ENCODE measurements around the gene UBE2S.
A peak's percentile ranks its signal among the peaks of the same experiment; 100 is the strongest.

The UBE2S gene

DNA sequence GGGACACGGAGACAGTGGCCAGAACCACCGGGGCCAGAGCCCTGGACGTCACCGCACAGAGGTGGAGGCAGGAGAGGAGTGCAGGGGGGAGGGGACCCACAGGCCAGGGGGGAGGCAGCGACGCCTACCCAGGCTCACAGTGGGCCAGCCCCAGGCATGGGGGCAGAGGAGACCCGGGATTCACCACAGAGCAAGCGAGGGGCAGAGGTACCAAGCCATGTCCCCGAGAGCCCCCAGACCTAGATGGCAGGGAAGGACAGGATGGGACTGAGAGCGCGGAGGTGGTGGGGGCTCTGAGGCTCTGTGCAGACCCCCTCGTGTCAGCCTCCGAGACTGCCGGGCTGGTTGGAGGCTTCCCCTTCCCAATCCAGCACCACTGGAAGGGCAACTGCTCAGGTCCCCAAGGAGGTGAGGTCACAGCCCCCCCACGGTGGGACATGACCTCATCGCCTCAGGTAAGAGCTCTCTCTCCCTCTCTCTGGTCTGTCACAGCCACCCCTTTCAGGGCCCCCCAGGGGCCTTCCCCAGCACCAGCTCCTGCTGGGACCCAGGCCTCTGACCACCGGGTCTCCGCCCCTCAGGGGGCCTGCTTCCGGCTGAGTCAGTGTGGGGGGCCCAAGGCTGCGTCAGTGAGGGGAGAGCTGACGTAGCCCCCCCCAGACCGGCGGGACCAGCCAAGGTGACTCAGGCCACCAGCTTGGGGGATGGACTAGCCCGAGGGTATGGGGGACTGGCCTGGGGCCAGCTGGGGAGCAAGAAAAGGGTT is 35.1 kb downstream of the UBE2S start:
- peak; percentile 61 for DNase-seq (ENCODE audit: low read depth)
- TF ChIP-seq, protein P1, sequence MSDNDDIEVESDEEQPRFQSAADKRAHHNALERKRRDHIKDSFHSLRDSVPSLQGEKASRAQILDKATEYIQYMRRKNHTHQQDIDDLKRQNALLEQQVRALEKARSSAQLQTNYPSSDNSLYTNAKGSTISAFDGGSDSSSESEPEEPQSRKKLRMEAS (IDR thresholded peaks at IDR 0.05; ENCODE audit: low read depth, low read length): no peak
- TF ChIP-seq POLR2A (IDR thresholded peaks at IDR 0.05; ENCODE audit: extremely low read depth, insufficient read length): no peak
- no peak for TF ChIP-seq MYC (IDR thresholded peaks at IDR 0.05; ENCODE audit: low read depth, low read length)
- TF ChIP-seq, protein P2, sequence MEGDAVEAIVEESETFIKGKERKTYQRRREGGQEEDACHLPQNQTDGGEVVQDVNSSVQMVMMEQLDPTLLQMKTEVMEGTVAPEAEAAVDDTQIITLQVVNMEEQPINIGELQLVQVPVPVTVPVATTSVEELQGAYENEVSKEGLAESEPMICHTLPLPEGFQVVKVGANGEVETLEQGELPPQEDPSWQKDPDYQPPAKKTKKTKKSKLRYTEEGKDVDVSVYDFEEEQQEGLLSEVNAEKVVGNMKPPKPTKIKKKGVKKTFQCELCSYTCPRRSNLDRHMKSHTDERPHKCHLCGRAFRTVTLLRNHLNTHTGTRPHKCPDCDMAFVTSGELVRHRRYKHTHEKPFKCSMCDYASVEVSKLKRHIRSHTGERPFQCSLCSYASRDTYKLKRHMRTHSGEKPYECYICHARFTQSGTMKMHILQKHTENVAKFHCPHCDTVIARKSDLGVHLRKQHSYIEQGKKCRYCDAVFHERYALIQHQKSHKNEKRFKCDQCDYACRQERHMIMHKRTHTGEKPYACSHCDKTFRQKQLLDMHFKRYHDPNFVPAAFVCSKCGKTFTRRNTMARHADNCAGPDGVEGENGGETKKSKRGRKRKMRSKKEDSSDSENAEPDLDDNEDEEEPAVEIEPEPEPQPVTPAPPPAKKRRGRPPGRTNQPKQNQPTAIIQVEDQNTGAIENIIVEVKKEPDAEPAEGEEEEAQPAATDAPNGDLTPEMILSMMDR (IDR thresholded peaks at IDR 0.05; ENCODE audit: low read depth, low read length): no peak

DNA sequence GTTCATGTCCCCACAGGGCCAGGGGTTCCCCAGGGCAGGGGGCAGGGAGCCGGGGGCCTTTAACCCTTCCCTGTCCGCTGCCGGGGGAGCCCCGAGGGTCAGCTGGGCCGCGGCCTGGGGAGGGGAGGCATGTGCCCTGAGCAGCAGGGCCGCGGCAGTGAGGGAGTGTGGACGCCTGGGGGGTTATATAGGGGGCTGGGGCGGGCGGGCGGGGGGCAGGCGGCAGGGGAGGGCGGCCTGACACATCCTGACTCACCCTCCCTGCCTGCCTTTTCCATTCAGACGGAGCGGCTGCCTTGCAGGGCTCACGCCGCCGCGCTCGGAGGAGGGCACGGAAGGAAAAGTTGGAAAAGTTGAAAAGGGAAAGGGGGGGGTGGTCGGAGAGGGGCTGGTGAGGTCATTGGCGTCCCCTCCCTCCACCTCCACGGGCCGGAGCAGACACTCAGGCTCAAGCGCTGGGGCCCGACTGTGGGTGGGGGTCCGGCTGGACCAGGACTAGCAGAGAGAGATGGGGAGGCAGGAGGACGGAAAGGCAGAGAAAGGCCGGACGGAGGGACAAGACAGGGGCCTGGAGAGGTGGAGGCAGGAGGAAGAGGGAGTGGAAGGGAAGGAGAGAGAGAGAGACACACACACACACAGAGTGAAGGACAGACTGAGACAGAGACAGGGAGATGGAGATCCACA is 37.1 kb downstream of the UBE2S start, which contains the start of gene IL11:
Gene IL11 (minus strand): TSS at position 159 of the 684 bp plus-strand sequence. CDS start 153 bp downstream, at position 6.
- TF ChIP-seq MYC (IDR thresholded peaks at IDR 0.05; ENCODE audit: low read depth, low read length) (no peak), POLR2A (IDR thresholded peaks at IDR 0.05; ENCODE audit: extremely low read depth, insufficient read length) (no peak)
- TF ChIP-seq, protein P2 (IDR thresholded peaks at IDR 0.05; ENCODE audit: low read depth, low read length): no peak
- TF ChIP-seq, protein P1 (IDR thresholded peaks at IDR 0.05; ENCODE audit: low read depth, low read length): no peak
- DNase-seq (ENCODE audit: low read depth): no peak
- no peak within 1 kb of the TSS for H3K4me3 ChIP-seq (ENCODE audit: low read depth, low read length)

More for the DNA sequence above, 35.1 kb downstream of the UBE2S start:
- H3K4me3 ChIP-seq (ENCODE audit: low read depth, low read length): no peak overlapping the region

DNA sequence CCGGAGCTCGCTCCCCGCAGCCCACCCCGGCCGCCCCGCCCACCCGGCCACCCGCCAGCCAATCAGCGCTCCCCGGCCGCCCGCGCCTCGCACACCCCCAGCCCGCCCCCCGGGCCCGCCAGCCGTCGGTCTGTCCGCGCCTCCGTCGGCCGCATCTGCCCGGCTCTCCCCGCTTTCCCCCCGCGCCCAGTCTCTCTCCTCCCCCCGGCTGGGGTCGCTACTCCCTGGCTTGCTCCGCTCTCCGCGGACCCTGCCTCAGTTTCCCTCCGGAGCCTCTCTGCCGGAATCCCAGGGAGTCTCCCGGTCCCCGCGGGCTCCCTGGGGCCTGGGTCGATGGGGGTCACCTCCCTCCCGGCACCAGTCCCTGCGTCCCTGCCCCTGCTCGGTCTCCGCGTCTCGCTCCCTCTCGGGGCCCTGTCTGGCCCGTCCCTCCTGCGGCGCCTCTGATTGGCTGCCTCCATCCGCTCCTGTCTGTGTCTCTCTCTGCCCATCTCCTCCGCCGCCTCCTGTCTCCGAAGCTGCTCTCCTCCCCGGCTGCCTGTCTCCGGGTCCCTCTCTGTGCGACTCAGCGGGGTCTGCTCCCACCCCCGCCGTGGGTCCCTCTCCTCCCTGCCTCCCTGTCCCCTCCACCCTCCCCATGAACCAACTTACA is 37.8 kb downstream of the UBE2S start:
- H3K4me3 ChIP-seq (ENCODE audit: low read depth, low read length): no peak overlapping the region
- DNase-seq (ENCODE audit: low read depth): peak; percentile 41
- TF ChIP-seq POLR2A (IDR thresholded peaks at IDR 0.05; ENCODE audit: extremely low read depth, insufficient read length): no peak
- no peak for TF ChIP-seq MYC (IDR thresholded peaks at IDR 0.05; ENCODE audit: low read depth, low read length)
- TF ChIP-seq, protein P2 (IDR thresholded peaks at IDR 0.05; ENCODE audit: low read depth, low read length): no peak
- TF ChIP-seq, protein P1 (IDR thresholded peaks at IDR 0.05; ENCODE audit: low read depth, low read length): no peak

DNA sequence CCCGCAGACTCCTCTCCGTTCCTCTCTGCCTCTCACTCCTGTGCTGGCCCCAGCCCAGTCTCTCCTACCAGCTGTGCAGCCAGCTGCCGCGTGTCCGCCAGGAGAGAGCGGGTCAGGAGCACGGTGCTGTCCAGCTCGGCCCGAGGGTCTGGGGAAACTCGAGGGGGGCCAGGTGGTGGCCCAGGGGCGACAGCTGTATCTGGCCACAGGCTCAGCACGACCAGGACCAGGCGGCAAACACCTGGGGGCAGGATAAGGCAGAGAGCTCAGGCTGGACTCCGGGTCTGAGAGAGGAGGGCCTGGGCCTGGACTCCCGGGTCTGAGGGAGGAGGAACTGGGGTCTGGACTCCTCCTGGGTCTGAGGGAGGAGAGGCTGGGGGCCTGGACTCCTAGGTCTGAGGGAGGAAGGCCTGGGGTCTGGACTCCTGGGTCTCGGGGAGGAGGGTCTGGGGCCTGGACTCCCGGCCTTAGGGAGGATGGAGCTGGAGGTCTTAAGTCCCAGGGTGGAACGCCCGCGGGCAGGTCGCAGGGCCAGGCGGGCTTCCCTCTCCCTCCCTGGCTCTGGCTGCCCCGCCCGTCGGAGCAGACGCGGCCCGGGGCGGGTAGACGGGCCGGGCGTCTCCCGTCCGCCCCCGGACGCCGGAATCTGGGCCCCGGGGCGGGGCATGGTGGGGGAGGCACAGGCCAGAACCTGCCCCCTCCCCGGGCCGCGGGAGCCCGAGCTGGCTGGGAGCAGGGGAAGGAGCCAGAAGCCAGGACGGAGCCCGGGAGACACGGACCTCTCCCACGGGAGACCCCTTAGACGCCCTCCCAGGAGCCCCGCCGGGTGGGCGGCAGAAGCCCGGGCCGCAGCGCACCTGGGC is 38.7 kb downstream of the UBE2S start:
- TF ChIP-seq, protein P2 (IDR thresholded peaks at IDR 0.05; ENCODE audit: low read depth, low read length): no peak
- TF ChIP-seq, protein P1 (IDR thresholded peaks at IDR 0.05; ENCODE audit: low read depth, low read length): no peak
- TF ChIP-seq MYC (IDR thresholded peaks at IDR 0.05; ENCODE audit: low read depth, low read length) (no peak), POLR2A (IDR thresholded peaks at IDR 0.05; ENCODE audit: extremely low read depth, insufficient read length) (no peak)
- no peak overlapping the region for H3K4me3 ChIP-seq (ENCODE audit: low read depth, low read length)
- no peak for DNase-seq (ENCODE audit: low read depth)

DNA sequence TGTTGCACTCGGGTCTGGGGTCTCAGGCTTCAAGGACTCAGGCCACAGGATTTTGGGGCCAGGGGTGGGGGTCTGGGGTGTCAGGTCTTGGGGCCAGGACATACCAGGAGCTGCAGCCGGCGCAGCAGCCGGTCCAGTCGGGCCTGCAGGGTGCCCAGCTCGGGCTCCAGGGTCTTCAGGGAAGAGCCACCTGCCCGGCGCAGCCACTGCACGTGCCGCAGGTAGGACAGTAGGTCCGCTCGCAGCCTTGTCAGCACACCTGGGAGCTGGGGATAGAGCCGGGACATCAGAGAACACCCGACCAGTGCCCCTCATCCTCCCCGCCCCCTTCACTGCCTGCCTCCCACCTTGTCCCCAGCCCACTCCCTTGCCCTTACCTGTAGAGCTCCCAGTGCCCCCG is 39.5 kb downstream of the UBE2S start:
- H3K4me3 ChIP-seq (ENCODE audit: low read depth, low read length): no peak overlapping the region
- DNase-seq (ENCODE audit: low read depth): no peak
- TF ChIP-seq MYC (IDR thresholded peaks at IDR 0.05; ENCODE audit: low read depth, low read length) (no peak), POLR2A (IDR thresholded peaks at IDR 0.05; ENCODE audit: extremely low read depth, insufficient read length) (no peak)
- TF ChIP-seq, protein P1 (IDR thresholded peaks at IDR 0.05; ENCODE audit: low read depth, low read length): no peak
- TF ChIP-seq, protein P2 (IDR thresholded peaks at IDR 0.05; ENCODE audit: low read depth, low read length): no peak

All from NB4 (cell line).